Activated CD4-positive, alpha-beta T cell treated with anti-CD3 and anti-CD28 coated beads for 48 hours (primary cell): ENCODE results near the gene GOLGA6B.
"Not testable (repeated sequence)": the region's sequence is repeated elsewhere in the genome, so short reads cannot be mapped to it uniquely, and the experiment has no call there.

Experiments used
- DNase-seq: peaks from one replicate; pipeline ENCODE4 v3.0.0-alpha.2; 2020

GOLGA6B gene

GRCh38 chr15:72665706-72666105, 11.2 kb downstream of the GOLGA6B start:
- not testable (repeated sequence) for DNase-seq

- not testable (repeated sequence) for DNase-seq
Observed at GRCh38 chr15:72669803-72670202, 15.3 kb downstream of the GOLGA6B start.

GRCh38 chr15:72670656-72671352, 16.3 kb downstream of the GOLGA6B start:
- DNase-seq = peak; percentile 82

DNA sequence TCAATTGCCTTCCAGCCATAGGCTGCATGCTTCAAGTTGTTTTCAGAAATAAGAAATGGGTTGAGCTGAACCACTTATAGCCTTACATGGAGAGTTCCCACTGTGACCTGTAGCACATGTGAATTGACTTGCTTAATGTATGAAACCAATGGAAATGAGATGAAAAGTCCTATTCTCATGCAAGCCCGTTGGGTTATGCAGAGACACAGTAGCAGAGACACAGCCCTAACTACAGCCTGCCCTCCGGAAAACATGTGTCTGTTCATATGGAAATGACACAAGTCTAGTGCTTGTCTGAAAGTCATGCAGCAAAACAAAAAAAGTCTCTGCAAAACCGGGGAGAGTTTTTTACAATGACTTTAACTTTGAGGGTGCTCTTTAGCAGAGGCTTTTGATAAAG, 17.0 kb downstream of the GOLGA6B start:
- no peak for DNase-seq

GRCh38 chr15:72676838-72677237, 22.3 kb downstream of the GOLGA6B start:
- DNase-seq = no peak

- DNase-seq = no peak
Observed at GRCh38 chr15:72680931-72681330, 26.4 kb downstream of the GOLGA6B start.

GRCh38 chr15:72682772-72683171, 28.3 kb downstream of the GOLGA6B start:
- DNase-seq = no peak

DNA sequence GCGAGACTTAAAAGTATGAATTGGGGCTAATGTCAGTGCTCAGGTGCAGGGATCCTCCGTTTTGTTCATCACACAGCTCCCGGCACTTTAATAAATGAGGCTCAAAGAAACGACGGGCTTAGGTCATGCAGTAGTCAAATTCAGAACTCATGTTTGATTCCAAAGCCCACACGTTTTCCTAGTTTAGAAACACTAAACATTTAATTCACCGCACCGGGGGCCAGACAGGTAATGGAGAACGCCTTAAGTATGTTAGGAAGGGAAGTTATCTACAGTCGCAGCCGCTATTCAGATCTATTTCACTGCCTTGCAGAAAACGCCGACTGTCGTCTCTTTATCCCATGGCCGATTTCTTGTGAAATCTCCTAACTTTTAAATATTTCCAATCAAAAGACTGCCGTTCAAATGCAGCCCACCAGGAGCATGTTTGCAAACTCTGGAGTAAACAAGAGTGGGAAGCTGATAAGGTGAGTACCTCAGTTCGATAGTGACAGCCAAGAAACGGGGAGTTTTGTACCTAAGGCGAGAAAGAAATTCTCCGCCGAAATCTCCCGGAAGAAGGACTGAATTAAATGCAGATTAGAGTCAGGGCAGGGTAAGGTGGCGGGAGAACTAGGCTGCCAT, 30.9 kb downstream of the GOLGA6B start:
- no peak for DNase-seq

DNA sequence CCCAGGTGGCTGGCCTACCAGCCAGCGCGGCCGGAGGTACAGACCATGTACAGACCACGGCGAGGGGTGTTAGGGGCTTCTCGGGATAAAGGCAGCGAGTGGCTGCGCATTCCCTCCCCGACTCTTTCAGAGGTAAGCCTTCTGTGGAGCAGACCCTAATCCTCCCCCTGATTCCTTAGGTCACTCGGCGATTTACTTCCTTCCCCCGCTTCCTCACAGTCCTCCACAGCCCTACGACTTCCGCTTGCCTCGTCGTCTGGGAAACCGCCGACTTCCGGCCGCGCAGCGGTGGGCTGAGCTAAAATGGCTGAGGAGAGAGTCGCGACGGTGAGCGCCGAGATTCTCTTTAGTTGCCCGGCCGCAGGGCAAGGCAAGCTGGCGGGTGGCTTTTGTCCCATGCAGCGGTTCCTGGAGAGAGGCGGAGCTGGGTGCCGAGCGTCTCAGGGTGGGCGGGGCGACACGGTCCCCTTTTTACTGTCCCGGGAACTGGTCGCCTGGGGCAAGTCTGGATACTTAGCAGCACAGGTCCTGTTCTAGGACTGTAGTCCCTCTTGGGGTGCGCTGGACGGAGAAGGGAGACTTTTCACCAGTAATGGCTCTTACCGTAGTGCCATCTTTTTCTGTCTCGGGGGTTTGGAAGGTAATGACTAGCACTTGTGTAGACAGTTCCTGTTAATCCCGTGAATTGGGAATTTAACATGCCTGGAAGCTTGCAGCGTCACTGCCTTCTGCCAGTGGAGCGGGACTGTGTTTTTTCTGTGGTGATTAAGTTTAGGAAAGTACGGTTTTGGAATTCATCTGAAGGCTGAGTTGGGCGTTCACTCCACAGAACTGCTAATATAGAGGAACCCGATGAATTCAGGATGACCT, 31.7 kb downstream of the GOLGA6B start, which contains the start of the genes BBS4 and HIGD2B:
Gene BBS4 (plus strand): TSS at position 283 of the 870 bp plus-strand sequence. CDS start 21 bp downstream, at position 304.
Gene HIGD2B (minus strand): TSS at position 258 of the 870 bp plus-strand sequence. CDS start 9,808 bp downstream, outside the sequence.
- DNase-seq = peak; percentile 91

DNA sequence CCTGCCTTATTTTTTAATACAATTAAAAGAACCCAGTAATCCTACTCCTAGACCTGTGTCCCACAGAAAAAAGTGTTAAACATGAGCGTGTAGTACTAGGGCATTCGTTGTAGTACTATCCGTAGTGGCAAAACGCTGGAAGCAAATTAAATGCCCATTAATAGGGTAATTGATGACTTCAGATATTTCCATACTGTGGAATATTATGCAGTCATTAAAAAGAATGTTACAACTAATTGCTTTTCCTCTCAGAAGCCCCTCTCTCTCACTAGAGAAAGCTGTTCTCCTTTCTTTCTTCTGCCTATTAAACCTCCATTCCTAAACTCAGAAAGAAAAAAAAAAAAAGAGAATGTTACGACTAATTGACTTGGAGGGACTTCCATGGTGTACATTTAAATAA, 34.2 kb downstream of the GOLGA6B start:
- no peak for DNase-seq

GRCh38 chr15:72690938-72691337, 36.4 kb downstream of the GOLGA6B start:
- no peak for DNase-seq

DNA sequence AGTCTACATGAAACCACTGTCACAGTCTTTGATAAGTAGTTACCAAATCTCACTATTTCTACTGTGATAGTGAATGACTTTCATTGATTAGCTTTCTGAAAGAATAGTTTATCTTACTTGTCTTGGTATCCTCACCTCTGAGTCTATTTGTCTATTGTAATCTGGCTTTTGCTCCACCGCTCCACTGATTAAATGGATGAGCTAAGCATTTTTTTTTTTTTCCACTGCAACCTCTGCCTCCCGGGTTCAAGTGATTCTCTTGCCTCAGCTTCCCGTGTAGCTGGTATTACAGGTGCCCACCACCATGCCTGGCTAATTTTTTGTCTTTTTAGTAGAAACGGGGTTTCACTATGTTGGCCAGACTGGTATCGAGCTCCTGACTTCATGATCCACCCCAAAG, 44.4 kb downstream of the GOLGA6B start:
- no peak for DNase-seq

DNA sequence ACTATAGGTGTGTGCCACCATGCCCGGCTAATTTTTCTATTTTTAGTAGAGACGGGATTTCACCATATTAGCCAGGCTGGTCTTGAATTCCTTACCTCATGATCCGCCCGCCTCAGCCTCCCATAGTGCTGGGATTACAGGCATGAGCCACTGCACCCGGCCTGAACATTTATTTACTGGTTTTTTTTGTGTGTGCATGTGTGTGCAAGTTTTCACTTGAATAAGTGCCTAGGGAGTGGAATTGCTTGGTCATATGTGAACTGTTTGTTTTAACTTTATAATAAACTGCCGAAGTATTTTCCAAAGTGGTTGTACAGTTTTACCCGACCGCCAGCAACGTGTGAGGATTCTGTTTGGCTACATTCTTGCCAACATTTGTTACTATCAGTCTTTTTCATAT, 45.6 kb downstream of the GOLGA6B start:
- DNase-seq = no peak

GRCh38 chr15:72706266-72706665, 51.8 kb downstream of the GOLGA6B start:
- DNase-seq = no peak

DNA sequence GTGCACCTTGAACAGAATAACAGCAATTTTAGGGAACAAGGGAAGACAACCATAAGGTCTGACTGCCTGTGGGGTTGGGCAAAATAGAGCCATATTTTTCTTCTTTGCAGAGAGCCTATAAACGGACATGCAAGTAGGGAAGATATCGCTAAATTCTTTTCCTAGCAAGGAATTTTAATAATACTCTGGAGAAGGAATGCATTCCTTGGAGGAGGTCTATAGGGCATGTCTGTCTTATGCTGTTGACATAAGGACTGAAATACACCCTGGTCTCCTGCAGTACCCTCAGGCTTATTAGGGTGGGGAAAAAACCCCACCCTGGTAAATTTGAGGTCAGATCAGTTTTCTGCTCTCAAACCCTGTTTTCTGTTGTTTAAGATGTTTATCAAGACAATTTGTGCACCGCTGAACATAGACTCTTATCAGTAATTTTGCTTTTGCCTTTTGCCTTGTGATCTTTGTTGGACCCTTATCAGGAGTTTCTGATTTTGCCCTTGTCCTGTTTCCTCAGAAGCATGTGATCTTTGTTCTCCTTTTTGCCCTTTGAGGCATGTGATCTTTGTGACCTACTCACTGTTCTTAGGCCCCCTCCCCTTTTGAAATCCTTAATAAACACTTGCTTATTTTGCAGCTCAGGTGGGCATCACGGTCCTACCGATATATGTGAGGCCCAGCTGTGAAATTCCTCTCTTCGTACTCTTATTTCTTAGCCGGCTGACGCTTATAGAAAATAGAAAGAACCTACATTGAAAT, 54.2 kb downstream of the GOLGA6B start:
- not testable (repeated sequence) for DNase-seq
